ENCODE measurements around the gene FSTL5. TPM values are rescaled to one million over a fixed set of nuclear protein-coding genes. Genes with fewer than 3 reads are reported as not detected.

FSTL5 gene
- total and polyA plus RNA-seq, 9 of the 15 experiments (the other 6 are each of a cell fraction or from before 2014, with no cell fraction given), result 0.09 to 3.1 (median 0.50) TPM; not detected in 1

DNA sequence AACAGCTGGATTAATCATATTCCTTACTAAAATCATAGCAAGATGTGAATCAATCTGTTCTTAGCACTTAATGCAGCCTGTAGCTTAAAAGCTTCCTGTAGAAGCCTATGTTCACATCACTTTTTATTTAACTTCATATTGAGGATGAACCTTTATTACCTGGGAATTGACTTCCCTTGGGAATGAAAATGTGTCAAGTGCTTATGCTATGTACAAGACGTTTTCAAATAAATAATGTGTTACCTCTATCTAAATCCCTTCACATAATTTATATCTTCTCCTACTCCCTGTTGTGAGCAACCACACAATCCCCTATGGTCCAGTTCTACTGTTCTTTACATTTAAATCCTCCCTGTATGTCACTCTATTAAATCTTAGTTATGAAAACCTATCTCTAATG is 633.1 kb downstream of the FSTL5 start:
- no TSS peak for BruUV-seq (replicated peaks)
- no peaks in the 10 kb centered on the region for H3K4me1 ChIP-seq (replicated peaks in 1 of 2; ENCODE audit: control insufficient read depth in 2 of 2, insufficient read depth in 2 of 2, low read length in 2 of 2)
- H2AFZ ChIP-seq (ENCODE audit: low read depth, low read length), result no peak overlapping the region
- no peak overlapping the region for H3K27ac ChIP-seq (ENCODE audit: extremely low read depth, low read depth, low read length)
- no peak overlapping the region for H3K9ac ChIP-seq (ENCODE audit: insufficient read depth in 1 of 2, low read depth in 2 of 2, low read length in 2 of 2)
- ATAC-seq (no peak), DNase-seq (ENCODE audit: extremely low read depth in 1 of 4, low spot score in 3 of 4) (no peak), FAIRE-seq (no peak)
- no peaks in the 10 kb centered on the region for H3K9me1 ChIP-seq (ENCODE audit: control insufficient read depth, insufficient read depth, low read length)
- H3K4me3 ChIP-seq, result no peak overlapping the region
- no peaks in the 10 kb centered on the region for H3K36me3 ChIP-seq (ENCODE audit: control insufficient read depth, insufficient read depth, low read length)
- H3K4me2 ChIP-seq (ENCODE audit: insufficient read depth, low read length), result no peak overlapping the region
- intact Hi-C loops (cut with micrococcal nuclease), result no loop called here
- no peaks in the 10 kb centered on the region for H3K9me3 ChIP-seq (replicated peaks; ENCODE audit: control insufficient read depth, insufficient read depth, low read depth, low read length)
- POLR2A ChIA-PET, result no interaction called here
- CTCF ChIA-PET (ENCODE audit: low intra/inter-chr PET ratio), result no interaction called here
- no peaks in the 10 kb centered on the region for H3K79me2 ChIP-seq (ENCODE audit: control insufficient read depth, insufficient read depth, low read length)
- in situ Hi-C loops (cut with MboI), result no loop called here
- no peaks in the 10 kb centered on the region for H4K20me1 ChIP-seq (replicated peaks; ENCODE audit: control insufficient read depth, insufficient read depth, low read length)
- 0% methylated on average over 1 of the region's 1 CpG for WGBS (ENCODE audit: insufficient coverage, low coverage, missing lambda C conversion rate)
- H3K27me3 ChIP-seq (ENCODE audit: control insufficient read depth in 2 of 2, insufficient read depth in 2 of 2, low read length in 2 of 2), result no peaks in the 10 kb centered on the region
- TF ChIP-seq NFIX (CRISPR knock-in tag; IDR thresholded peaks at IDR 0.05; ENCODE audit: low read depth) (no peak), TAF1 (IDR thresholded peaks at IDR 0.05; ENCODE audit: control insufficient read depth, extremely low read depth, insufficient read depth, low read length, severe bottlenecking) (no peak), ZNF57 (CRISPR knock-in tag; IDR thresholded peaks at IDR 0.05) (no peak), FUS (optimal IDR thresholded peaks at IDR 0.05; ENCODE audit: low read depth, low read length) (no peak), ZFP30 (CRISPR knock-in tag; IDR thresholded peaks at IDR 0.05; ENCODE audit: borderline replicate concordance) (no peak), ERF (CRISPR knock-in tag; IDR thresholded peaks at IDR 0.05) (no peak), RFX5 (IDR thresholded peaks at IDR 0.05; ENCODE audit: low read depth, low read length) (no peak)
- TF ChIP-seq, protein P1, sequence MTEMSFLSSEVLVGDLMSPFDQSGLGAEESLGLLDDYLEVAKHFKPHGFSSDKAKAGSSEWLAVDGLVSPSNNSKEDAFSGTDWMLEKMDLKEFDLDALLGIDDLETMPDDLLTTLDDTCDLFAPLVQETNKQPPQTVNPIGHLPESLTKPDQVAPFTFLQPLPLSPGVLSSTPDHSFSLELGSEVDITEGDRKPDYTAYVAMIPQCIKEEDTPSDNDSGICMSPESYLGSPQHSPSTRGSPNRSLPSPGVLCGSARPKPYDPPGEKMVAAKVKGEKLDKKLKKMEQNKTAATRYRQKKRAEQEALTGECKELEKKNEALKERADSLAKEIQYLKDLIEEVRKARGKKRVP (CRISPR knock-in tag; IDR thresholded peaks at IDR 0.05), result no peak
- TF ChIP-seq, protein P2, sequence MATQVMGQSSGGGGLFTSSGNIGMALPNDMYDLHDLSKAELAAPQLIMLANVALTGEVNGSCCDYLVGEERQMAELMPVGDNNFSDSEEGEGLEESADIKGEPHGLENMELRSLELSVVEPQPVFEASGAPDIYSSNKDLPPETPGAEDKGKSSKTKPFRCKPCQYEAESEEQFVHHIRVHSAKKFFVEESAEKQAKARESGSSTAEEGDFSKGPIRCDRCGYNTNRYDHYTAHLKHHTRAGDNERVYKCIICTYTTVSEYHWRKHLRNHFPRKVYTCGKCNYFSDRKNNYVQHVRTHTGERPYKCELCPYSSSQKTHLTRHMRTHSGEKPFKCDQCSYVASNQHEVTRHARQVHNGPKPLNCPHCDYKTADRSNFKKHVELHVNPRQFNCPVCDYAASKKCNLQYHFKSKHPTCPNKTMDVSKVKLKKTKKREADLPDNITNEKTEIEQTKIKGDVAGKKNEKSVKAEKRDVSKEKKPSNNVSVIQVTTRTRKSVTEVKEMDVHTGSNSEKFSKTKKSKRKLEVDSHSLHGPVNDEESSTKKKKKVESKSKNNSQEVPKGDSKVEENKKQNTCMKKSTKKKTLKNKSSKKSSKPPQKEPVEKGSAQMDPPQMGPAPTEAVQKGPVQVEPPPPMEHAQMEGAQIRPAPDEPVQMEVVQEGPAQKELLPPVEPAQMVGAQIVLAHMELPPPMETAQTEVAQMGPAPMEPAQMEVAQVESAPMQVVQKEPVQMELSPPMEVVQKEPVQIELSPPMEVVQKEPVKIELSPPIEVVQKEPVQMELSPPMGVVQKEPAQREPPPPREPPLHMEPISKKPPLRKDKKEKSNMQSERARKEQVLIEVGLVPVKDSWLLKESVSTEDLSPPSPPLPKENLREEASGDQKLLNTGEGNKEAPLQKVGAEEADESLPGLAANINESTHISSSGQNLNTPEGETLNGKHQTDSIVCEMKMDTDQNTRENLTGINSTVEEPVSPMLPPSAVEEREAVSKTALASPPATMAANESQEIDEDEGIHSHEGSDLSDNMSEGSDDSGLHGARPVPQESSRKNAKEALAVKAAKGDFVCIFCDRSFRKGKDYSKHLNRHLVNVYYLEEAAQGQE (IDR thresholded peaks at IDR 0.05; ENCODE audit: borderline replicate concordance), result no peak
- TF ChIP-seq, protein P2 (CRISPR knock-in tag; IDR thresholded peaks at IDR 0.05; ENCODE audit: low read depth), result no peak
- TF ChIP-seq, protein P3, sequence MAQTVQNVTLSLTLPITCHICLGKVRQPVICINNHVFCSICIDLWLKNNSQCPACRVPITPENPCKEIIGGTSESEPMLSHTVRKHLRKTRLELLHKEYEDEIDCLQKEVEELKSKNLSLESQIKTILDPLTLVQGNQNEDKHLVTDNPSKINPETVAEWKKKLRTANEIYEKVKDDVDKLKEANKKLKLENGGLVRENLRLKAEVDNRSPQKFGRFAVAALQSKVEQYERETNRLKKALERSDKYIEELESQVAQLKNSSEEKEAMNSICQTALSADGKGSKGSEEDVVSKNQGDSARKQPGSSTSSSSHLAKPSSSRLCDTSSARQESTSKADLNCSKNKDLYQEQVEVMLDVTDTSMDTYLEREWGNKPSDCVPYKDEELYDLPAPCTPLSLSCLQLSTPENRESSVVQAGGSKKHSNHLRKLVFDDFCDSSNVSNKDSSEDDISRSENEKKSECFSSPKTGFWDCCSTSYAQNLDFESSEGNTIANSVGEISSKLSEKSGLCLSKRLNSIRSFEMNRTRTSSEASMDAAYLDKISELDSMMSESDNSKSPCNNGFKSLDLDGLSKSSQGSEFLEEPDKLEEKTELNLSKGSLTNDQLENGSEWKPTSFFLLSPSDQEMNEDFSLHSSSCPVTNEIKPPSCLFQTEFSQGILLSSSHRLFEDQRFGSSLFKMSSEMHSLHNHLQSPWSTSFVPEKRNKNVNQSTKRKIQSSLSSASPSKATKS (CRISPR knock-in tag; IDR thresholded peaks at IDR 0.05), result no peak
- TF ChIP-seq, protein P4, sequence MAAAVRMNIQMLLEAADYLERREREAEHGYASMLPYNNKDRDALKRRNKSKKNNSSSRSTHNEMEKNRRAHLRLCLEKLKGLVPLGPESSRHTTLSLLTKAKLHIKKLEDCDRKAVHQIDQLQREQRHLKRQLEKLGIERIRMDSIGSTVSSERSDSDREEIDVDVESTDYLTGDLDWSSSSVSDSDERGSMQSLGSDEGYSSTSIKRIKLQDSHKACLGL (CRISPR knock-in tag; IDR thresholded peaks at IDR 0.05; ENCODE audit: borderline replicate concordance, poor library complexity, severe bottlenecking), result no peak
